ENCODE results near the gene PPT2.
"Not testable (repeated sequence)": the region's sequence is repeated elsewhere in the genome, so short reads cannot be mapped to it uniquely, and the experiment has no call there.

Gene PPT2

DNA sequence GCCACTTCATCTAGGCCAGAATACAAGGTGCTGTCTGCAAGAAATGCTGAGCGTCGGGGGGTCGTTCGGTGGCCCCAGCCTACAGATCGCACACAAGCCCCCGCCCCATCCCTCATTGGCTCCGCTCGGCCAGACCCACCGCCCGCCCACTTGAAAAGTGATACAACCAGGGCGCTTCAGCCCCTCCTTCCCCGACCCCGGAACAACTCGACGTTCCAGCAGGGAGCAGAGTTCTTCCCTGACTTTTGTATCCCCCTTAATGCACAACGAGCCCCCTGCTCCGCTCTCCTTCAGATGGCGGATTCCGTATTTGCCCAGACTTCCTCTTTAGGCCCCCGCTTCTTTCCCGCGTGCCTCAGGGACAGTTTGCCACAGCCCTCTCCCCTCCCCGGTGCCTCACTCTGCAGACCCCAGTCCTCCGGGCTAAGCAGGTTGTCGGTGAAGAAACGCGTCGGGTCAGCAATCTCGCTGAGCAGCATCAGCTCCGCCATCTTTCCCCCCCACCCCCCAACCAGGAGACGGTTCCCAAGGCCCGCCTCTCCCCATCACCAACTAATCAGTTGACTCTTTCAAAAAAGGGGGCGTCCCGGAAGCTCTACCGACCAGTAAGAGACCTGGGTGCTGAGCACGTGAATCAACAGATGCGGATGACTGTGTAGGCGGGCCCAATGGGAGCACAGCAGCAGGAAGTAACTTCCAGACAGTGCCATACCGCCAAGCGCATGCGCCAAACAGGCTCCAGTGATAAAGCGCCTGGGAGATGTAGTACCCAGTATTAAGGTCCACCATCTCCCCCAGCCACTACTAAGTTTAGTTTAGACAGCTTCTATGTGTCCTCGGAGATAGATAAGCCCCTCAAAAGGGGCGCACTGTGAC is 26.0 kb upstream of the PPT2 start, which contains the start of gene ATF6B:
ATF6B (minus strand) TSS at position 530 of the 876 bp plus-strand sequence; CDS start at position 491, 39 bp downstream.
- DNase-seq = peak; percentile 98 to 99

DNA sequence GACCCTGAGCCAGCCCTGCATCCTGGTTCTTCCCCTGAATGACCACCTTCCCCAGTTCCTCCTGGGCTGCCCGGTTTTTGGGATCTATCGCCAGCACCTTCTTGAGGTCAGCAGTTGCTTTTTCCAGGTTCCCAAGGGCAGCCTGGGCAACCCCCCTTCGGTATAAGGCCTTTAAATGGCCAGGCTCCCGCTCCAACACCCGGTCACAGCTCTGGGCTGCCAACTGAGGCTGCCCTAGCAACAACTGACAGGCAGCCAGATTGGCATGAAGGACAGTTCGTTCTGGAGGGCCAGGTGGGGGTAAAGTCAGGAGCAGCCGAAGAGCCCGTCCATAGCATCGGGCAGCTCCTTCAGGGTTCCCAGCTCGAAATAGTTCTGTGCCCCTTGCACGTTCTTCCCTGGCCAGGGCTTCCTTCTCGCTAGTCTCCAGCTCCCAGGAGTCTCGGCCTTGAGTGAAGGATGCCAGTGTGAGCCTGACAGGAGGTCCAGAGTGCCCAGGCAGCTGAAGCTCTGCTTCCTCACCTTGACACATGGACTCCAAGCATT is 25.1 kb upstream of the PPT2 start:
- no peak for DNase-seq

- DNase-seq = no peak
These were observed 24.4 kb upstream of the PPT2 start for GRCh38 chr6:32129297-32130088.

- DNase-seq = no peak
These were observed 22.4 kb upstream of the PPT2 start for GRCh38 chr6:32131439-32131948.

GRCh38 chr6:32132110-32132509 is 21.8 kb upstream of the PPT2 start:
- no peak for DNase-seq

- no peak for DNase-seq
These were observed 20.2 kb upstream of the PPT2 start for GRCh38 chr6:32133786-32134185.

- DNase-seq = no peak
These were observed 16.5 kb upstream of the PPT2 start for GRCh38 chr6:32137454-32137853.

DNA sequence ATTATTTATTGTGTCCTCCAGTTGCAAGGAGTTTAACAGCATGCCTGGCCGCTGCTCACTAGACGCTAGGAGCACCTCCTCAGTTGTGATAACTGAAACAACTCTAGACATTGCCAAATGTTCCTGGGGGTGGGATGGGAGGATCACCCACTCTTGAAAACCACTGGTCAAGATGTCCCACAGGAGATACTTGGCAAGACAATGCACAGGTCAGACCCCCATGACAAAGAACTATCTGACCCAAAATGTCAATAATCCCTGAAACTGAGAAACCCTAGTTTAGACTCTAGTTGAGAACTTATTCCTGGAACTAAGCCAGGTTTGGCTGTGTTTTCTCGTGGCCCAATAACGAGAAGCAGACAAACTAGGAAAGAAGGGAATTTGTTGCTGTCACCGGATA is 14.4 kb upstream of the PPT2 start:
- no peak for DNase-seq

DNA sequence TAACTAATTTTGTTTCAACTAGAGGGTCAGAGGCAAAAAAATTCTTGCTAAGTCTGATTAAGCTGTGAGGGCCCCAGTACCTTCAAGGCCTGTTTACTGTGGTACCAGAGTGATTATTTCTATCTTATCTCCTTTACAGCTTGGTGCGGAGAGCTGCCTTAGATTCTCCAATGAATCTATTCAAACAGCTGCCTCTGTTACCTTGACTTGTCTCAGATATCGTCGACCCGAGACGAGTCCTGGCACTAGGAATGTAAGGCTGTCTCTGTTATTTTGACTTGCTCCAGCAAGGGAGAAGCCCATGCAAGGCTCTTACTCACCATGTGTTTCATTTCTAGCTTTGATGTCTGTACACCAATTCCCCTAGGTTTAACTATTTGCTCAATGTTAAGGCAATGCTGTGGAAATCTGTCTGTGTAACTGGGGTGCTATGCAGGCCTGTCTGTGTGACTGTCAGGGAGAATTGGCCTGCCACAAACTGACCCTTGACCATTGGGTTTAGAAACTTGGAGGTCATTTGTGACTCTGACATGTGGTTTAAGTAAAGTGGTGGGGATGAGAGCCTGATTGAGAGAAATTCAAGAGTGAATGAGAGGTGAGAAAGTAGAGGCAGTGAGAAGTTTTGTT is 13.4 kb upstream of the PPT2 start:
- no peak for DNase-seq

DNA sequence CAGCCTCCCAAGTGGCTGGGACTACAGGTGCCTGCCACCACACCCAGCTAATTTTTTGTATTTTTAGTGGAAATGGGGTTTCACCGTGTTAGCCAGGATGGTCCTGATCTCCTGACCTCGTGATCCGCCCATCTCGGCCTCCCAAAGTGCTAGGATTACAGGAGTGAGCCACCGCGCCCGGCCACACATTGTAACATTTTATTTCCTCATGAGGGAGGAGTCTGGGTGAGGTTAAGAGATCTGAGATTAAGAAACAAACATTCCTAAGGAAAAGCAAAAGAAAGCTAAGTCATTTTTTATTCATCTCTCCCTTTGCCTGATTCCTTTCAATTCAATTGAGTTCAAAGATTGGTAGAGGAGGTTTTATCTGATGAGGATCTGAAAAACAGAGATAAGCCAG is 9.7 kb upstream of the PPT2 start:
- not testable (repeated sequence) for DNase-seq

GRCh38 chr6:32146287-32146686 is 7.7 kb upstream of the PPT2 start:
- DNase-seq = no peak

GRCh38 chr6:32146687-32147086 is 7.3 kb upstream of the PPT2 start:
- DNase-seq = no peak

DNA sequence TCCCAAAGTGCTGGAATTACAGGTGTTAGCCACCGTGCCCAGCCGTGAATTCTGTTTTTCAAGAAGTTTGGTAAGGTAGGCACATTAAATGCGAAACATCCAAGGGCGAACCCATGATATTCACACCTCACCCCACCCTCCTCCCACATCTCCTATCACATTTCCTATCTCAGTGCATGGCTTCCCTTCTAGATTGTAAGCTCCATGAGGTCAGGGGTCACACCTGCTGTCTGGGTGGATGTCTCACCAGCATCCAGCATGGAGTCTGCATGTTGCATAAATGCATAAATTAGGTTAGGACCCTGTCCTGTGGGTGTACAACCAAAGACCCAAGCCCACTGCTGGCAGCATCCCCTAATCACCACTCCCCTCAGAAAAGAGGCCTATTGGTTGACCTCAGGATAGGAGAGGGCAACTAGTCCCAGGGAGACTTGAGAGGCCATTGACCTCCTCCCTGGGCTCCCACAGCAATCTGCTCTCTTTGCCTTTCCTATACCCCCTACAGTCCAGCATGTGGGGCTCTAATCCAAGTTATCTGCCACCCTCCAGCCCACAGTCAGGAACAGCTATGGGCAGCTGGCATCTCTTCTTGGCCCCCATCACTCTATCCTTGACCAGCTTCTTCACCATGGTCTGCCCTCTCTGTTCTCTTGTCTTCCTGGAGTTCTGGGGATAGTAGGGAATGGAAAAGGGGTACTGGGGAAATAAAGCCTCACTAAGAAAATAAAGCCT is 6.4 kb upstream of the PPT2 start:
- no peak for DNase-seq

DNA sequence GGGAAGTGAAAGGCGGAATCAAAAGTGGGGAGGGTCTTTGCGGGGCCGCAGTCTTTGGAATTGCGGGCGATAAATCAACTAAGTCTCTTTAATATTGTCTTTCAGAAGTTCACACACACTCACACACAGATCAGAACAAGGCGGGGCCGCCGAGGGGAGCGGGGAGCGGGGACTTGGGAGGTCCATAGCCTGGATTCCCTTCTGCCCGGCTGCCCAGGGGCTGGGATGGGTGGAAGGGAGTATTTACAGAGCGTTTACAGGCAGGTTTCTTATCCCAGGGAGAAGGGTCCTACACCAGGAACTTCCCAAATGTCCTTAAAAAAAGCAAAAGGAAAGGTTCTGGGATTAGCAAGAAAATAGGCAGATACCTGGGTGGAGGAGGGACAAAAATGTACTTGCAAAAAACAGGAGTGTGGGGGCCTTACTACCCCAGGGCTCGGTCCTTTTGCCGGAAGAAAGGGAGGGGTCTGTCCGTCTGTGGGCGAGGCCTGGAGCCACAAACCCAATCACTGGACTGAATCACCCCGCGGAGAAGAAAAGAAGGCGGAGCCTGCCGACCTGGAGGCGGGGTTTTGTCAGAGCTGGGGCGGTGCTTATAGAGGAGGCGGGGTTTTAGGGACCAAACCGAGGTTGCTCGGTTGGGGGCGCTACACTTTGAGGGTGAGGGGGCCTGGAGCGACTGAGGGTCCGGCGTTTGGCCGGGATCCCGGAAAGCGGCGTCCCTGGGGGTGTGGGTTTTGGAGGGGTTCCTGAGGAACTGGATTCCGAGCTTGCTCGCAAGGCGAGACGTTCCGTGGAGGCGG is 5.5 kb upstream of the PPT2 start:
- DNase-seq = no peak

DNA sequence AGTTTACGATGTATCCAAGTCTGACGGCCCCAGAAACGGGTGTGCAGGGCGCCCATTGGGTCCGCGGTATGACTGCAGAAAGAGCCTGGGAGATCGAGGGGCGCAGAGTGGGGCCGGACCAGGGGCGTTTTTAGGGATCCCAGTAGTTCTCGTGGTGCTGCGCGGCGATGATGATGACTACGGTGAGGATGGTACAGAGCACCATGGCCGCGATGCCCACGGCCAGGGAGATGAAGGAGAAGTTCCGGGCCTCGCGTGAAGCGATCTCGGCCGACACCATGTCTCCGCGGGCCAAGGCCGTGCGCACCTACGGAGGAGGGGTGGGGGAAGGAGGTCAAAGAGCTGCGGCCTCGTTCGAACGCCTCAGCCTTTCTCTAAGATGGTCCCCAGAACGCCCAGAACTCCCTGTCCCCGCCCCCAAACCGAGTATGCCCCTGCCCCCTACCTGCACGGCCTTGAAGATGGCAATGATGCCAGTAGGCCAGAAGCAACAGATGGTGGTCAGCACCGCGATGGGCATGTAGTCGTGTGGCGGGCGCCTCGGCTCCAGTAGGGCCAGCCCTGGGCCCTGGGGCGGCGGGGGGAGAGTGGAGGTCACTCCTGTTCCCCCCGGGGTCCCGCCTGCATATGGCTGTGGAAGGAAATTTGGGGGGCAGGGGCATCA is 4.7 kb upstream of the PPT2 start:
- no peak for DNase-seq

DNA sequence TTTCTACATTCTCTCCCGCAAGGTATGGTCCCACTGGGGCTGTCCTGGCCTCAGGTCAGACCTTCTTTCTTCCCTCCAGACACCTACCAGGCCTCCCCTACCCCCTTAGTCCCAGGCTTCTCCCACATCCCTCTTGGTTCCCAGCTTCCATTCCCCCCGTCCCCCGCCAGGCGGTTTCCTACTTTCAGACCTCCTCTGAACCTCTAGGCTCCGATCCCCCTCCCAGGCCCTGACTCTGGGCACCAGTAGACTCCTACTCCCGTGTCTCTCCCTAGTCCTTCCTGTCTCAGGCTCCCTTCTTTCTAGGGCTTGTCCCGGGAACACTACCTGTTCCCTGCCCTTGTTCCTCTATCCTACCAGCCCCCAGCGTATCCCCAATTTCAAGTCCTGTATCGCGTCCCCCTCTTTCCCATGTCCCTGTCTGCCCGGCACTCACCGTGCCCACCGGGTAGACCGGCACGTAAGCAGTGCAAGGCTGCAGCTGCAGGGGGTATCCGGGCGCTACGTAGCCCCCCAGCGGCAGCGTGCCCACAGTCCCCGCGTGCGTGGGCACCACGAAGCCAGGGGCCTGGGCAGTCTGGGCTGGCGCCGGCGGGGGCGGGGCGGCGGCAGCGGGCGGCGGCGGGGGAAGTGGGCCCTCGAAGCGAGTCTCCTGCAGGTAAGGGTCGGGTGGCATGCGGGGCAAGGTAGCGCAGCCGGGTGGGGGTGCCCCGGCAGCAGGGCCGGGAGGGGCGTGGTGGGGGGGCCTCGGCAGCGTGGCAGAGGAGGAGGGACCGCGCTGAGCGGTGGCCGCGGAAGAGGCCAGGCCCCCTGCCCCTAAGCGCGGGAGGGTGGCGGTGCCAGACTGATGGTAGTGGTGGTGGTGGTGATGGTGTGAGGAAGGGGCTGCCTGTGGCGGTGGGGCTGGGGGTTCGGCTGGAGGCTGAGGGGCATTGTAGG is 3.7 kb upstream of the PPT2 start:
- DNase-seq = no peak

GRCh38 chr6:32151181-32151862 is 2.6 kb upstream of the PPT2 start:
- no peak for DNase-seq

DNA sequence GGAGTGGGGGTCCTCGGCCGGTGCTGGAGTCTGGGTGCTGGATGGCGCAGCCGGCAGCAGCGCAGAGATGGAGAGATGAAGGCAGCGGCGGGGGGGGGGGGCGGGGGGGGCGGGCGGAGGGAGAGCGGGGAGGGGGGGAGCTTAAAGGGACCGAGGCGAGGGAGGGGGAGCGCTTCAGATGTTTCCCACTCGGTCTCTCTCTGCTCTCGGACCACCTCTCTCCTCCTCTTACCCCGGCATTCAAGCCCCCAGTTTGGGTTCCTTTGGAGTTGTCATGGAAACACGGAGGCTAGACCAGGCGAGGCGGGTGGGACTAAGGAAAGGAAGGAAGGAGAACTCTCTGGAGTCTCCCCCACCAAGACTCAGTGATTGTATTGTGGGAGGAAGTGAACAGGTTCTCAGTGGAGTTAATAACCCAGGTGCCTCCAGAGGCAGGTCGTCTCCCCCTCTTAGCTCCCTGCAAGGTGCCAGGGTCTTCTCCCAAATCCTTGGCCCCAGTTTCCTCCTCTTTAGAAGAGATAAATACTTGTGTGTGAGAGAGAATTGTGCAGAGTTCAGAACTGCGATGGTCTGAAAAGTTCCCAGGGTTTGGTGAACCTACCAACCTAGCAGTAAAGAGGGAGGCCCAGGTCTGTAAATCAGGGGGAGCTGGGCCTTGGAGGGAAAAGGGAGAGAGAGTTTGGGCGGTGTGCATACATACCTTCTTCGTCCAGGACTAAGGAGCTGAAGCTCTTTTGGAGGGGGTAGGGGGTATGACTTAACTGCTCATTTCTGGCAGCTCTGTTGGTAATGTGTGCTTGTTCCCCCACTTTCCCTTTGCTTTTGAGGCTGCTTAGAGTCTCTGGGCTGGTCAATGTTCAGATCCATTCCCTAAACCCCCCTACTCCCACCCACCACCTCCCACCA is 1.8 kb upstream of the PPT2 start, which contains the start of gene PRRT1:
PRRT1 (minus strand) TSS at position 77 of the 906 bp plus-strand sequence. CDS start 112 bp downstream, outside the sequence.
- DNase-seq = no peak

Measured in SHP77 (cell line).